K562 (cell line): ENCODE data around the gene SULT1C4. TPM values are rescaled to one million over a fixed set of nuclear protein-coding genes. Genes with fewer than 3 reads are reported as not detected.

Experiments
- ATAC-seq: fragments of 200-7000 bp; cut with Tn5 transposase; 3 replicates; pipeline ENCODE4 v1.9.1; 2020; ENCODE audit warnings: moderate library complexity
- BruUV-seq: library from RNA; stranded (reverse); fragments of 400-500 nt; replicated peaks from 2 replicates; lab custom pipeline; 2021; lab: Mats Ljungman, UMichigan
- CTCF ChIA-PET: fragments of 300-600 bp; formaldehyde crosslinking; extraction: SDS; loops from one replicate; lab custom pipeline; 2021; ENCODE audit warnings: low intra/inter-chr PET ratio; lab: Yijun Ruan, JAX
- POLR2A ChIA-PET: fragments of 300-600, 350-650 bp; sonication (Branson Sonifier 250); formaldehyde crosslinking; extraction: SDS; loops from one replicate; lab custom pipeline; 2021; ENCODE audit warnings: antibody characterized with exemption, inconsistent platforms; lab: Yijun Ruan, JAX
- DNase-seq, 4 experiments: peaks; one replicate each; pipeline versions ENCODE4 v3.0.0 to v3.0.0-alpha.2; 2011 to 2018; ENCODE audit warnings: low spot score in 3 of 4, mixed read lengths in 3 of 4; ENCODE audit errors: extremely low read depth in 1 of 4
- FAIRE-seq: peaks from 2 replicates; lab custom pipeline; 2011; peaks lifted over from hg19 to GRCh38; lab: Jason Lieb, UNC
- H2AFZ ChIP-seq: 2 replicates; pipeline ENCODE4 v1.6.0; 2011; ENCODE audit warnings: low read depth, low read length, control low read depth, inconsistent platforms
- H3K27ac ChIP-seq: fragments of 200-600 bp; 3 replicates; pipeline ENCODE4 v1.8.0; 2011; ENCODE audit warnings: low read depth, mild to moderate bottlenecking, control low read depth, inconsistent platforms, low read length, moderate library complexity, mixed read lengths; ENCODE audit errors: extremely low read depth
- H3K27me3 ChIP-seq, 2 experiments: fragments of 300-600 bp in 1 of 2; 2 replicates in 1 of 2; 3 replicates in 1 of 2; pipeline versions ENCODE4 v1.6.0 to v1.8.0; 2011; ENCODE audit warnings: inconsistent platforms in 2 of 2, low read length in 2 of 2, mild to moderate bottlenecking in 1 of 2, mixed read lengths in 1 of 2, moderate library complexity in 1 of 2; ENCODE audit not compliant: control insufficient read depth in 2 of 2, insufficient read depth in 2 of 2
- H3K36me3 ChIP-seq: fragments of 300-600 bp; 3 replicates; pipeline ENCODE4 v1.8.0; 2011; ENCODE audit warnings: mild to moderate bottlenecking, low read length, inconsistent platforms; ENCODE audit not compliant: control insufficient read depth, insufficient read depth
- H3K4me1 ChIP-seq, 2 experiments: fragments of 200-600 bp in 1 of 2; replicated peaks in 1 of 2; 2 replicates in 1 of 2; 3 replicates in 1 of 2; pipeline versions ENCODE4 v1.5.1 to v1.8.0; 2011; ENCODE audit warnings: inconsistent platforms in 2 of 2, low read length in 2 of 2, mild to moderate bottlenecking in 1 of 2, mixed read lengths in 1 of 2, moderate library complexity in 1 of 2; ENCODE audit not compliant: control insufficient read depth in 2 of 2, insufficient read depth in 2 of 2
- H3K4me2 ChIP-seq: 2 replicates; pipeline ENCODE4 v1.6.1; 2011; ENCODE audit warnings: low read length, control low read depth, inconsistent platforms, mixed read lengths; ENCODE audit not compliant: insufficient read depth
- H3K4me3 ChIP-seq: fragments of 200-600 bp; sonication (generic), shearing (Covaris generic); 2 replicates; pipeline ENCODE4 v1.5.1; 2016; ENCODE audit warnings: control low read depth, inconsistent platforms
- H3K79me2 ChIP-seq: fragments of 200-600 bp; 3 replicates; pipeline ENCODE4 v1.8.0; 2011; ENCODE audit warnings: low read length, inconsistent platforms; ENCODE audit not compliant: control insufficient read depth, insufficient read depth
- H3K9ac ChIP-seq, 2 experiments: 2 replicates each; pipeline versions ENCODE4 v1.6.0 to v1.6.1; 2011; ENCODE audit warnings: low read depth in 2 of 2, low read length in 2 of 2, control low read depth in 1 of 2, inconsistent platforms in 1 of 2, mild to moderate bottlenecking in 1 of 2, mixed read lengths in 1 of 2; ENCODE audit not compliant: insufficient read depth in 1 of 2
- H3K9me1 ChIP-seq: one replicate; pipeline ENCODE4 v1.6.0; 2011; ENCODE audit warnings: inconsistent platforms, mild to moderate bottlenecking, low read length, moderate library complexity; ENCODE audit not compliant: control insufficient read depth, insufficient read depth
- H3K9me3 ChIP-seq: replicated peaks from 2 replicates; pipeline ENCODE4 v1.5.1; 2011; ENCODE audit warnings: low read depth, low read length, inconsistent platforms; ENCODE audit not compliant: control insufficient read depth, insufficient read depth
- H4K20me1 ChIP-seq: replicated peaks from 2 replicates; pipeline ENCODE4 v1.6.1; 2011; ENCODE audit warnings: low read length, inconsistent platforms, mixed read lengths; ENCODE audit not compliant: control insufficient read depth, insufficient read depth
- FOSL1 ChIP-seq: fragments of 200-800 bp; sonication (Bioruptor generic); conservative IDR thresholded peaks from 2 replicates; pipeline ENCODE4 v1.6.1; 2016; ENCODE audit warnings: missing genetic modification characterization, missing compliant biosample characterization
- FOXJ2 ChIP-seq: fragments of 200-800 bp; sonication (Bioruptor generic); IDR thresholded peaks from 2 replicates; pipeline ENCODE4 v1.6.1; 2016; ENCODE audit warnings: missing genetic modification characterization, missing compliant biosample characterization
- FOXM1 ChIP-seq, 2 experiments: fragments of 450-650 bp in 1 of 2; sonication (generic) in 1 of 2; formaldehyde crosslinking in 1 of 2; IDR thresholded peaks; 2 replicates each; pipeline versions ENCODE4 v1.6.1 to v1.9.0; 2017 to 2022; ENCODE audit warnings: low read depth in 2 of 2, mild to moderate bottlenecking in 2 of 2, missing genetic modification reagents in 1 of 2, moderate library complexity in 1 of 2
- HLTF ChIP-seq: fragments of 450-650 bp; IDR thresholded peaks from 2 replicates; pipeline ENCODE4 v1.6.1; 2016
- RBFOX2 ChIP-seq: fragments of 200-400 bp; formaldehyde crosslinking; IDR thresholded peaks from 2 replicates; pipeline ENCODE4 v1.6.1; 2017; ENCODE audit warnings: low read depth, mild to moderate bottlenecking, low read length, moderate library complexity
- ZNF77 ChIP-seq: fragments of 250-450 bp; sonication (Bioruptor Pico); IDR thresholded peaks from 2 replicates; pipeline ENCODE4 v1.5.0; 2020
- WGBS: fragments of 100-300 bp; shearing (Covaris generic); methylation state at CpG from one replicate; pipeline ENCODE4 v1.1.6; 2016; ENCODE audit warnings: low coverage, mixed read lengths; ENCODE audit not compliant: insufficient coverage; ENCODE audit errors: missing lambda C conversion rate; 5-methylcytosine and 5-hydroxymethylcytosine counted together
- in situ Hi-C: fragments of 300-500 bp; cut with MboI; formaldehyde crosslinking; loops from 4 replicates; pipeline ENCODE4 v1.15.0; 2018; ENCODE audit warnings: inconsistent platforms, mixed read lengths
- intact Hi-C: fragments of 100-400 bp; cut with micrococcal nuclease; formaldehyde crosslinking; loops from 2 replicates; pipeline ENCODE4 v1.14.2; 2022
- polyA plus RNA-seq, 8 experiments: library from polyadenylated mRNA; depleted of rRNA in 4 of 8; stranded (reverse) in 5 of 8; unstranded in 3 of 8; fragments of >200 nt; fragmentation: Nextera tagmentation in 2 of 8; fragmentation: Illumina TruSeq in 1 of 8; extraction: Ambion mirVana in 2 of 8; extraction: Trizol in 1 of 8; gene quantifications; 2 replicates each; pipeline versions ENCODE4 v1.2.1 to v1.2.3, GENCODE V29; 2011 to 2014; ENCODE audit warnings: inconsistent platforms in 1 of 8, missing spikeins in 1 of 8
- total RNA-seq, 7 experiments: library from RNA; depleted of rRNA in 6 of 7; stranded (reverse); fragments of >200 nt in 6 of 7; fragmentation: Illumina TruSeq in 2 of 7; extraction: Trizol in 2 of 7; gene quantifications; 2 replicates each; pipeline versions ENCODE4 v1.2.1 to v1.2.3, GENCODE V29; 2011 to 2021; ENCODE audit warnings: low replicate concordance in 1 of 7

The SULT1C4 gene
- total and polyA plus RNA-seq, 9 of the 15 experiments (the other 6 are each of a cell fraction or from before 2014, with no cell fraction given) = 0.04 to 0.14 (median 0.09) TPM; not detected in 5

DNA sequence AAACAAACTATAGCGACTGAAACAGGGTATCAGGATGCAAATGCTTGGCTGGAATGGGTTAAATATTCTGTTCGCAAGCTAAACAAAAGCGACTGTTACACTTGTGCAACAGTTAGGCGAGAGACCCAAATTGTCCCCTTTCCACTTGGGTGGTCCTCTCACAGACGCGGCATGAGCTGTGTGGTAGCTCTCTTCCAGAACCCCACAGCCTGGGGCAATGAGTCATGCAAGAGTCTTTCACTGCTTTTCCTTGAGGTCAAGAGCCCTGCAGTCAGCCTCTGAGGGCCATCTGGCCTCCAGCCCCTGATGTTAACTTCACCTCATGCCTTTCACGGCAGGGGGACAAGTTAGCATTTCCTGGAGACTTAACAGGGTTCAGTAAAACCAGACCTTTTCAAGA lies 25.7 kb downstream of the SULT1C4 start:
- no peaks in the 10 kb centered on the region for H3K27me3 ChIP-seq
- FAIRE-seq = no peak
- no peak for TF ChIP-seq HLTF
- TF ChIP-seq FOXJ2 (tag) = no peak
- TF ChIP-seq FOSL1 (tag) = peak; percentile 45; the same call in 1 of the 2 replicates
- TF ChIP-seq ZNF77 (CRISPR knock-in tag) = no peak
- TF ChIP-seq FOXM1 (IDR thresholded peaks at IDR 0.05; ENCODE audit: low read depth) = no peak
- TF ChIP-seq FOXM1 (CRISPR knock-in tag; IDR thresholded peaks at IDR 0.05; ENCODE audit: low read depth) = no peak
- no peak for TF ChIP-seq RBFOX2
- no peak overlapping the region for H3K27ac ChIP-seq
- ChIA-PET POLR2A (interaction anchor here (0.9 kb wide), 1 partner anchor 8 kb away, joined by 3 read pairs; no protein-coding TSS in a partner anchor), CTCF (no interaction called here)
- in situ Hi-C loops = no loop called here
- no peak for DNase-seq
- no peaks in the 10 kb centered on the region for H4K20me1 ChIP-seq
- intact Hi-C loops = no loop called here
- no peak overlapping the region for H3K9ac ChIP-seq
- no peaks in the 10 kb centered on the region for H3K79me2 ChIP-seq
- no peaks in the 10 kb centered on the region; the same call in 2 of the 3 replicates for H3K36me3 ChIP-seq
- no peaks in the 10 kb centered on the region for H3K9me1 ChIP-seq
- WGBS = 54% methylated on average over 7 of the region's 7 CpGs
- H3K9me3 ChIP-seq = peaks cover 5% of the 10 kb centered on the region
- no peak for ATAC-seq
- H3K4me3 ChIP-seq = no peak overlapping the region
- no peak overlapping the region for H3K4me2 ChIP-seq
- H3K4me1 ChIP-seq = peaks cover 0 to 9% of the 10 kb centered on the region in 2 experiments; a peak in 3 of 5 replicates
- BruUV-seq = no TSS peak
- H2AFZ ChIP-seq = no peak overlapping the region
